HG02798 (cell line): ENCODE results near the gene FDX2.

ENCODE experiments used
- ATAC-seq: cut with Tn5 transposase; IDR thresholded peaks from one replicate; pipeline ENCODE4 v1.9.1; 2021; ENCODE audit warnings: mild to moderate bottlenecking; ENCODE audit not compliant: unreplicated experiment, poor library complexity

The FDX2 gene

DNA sequence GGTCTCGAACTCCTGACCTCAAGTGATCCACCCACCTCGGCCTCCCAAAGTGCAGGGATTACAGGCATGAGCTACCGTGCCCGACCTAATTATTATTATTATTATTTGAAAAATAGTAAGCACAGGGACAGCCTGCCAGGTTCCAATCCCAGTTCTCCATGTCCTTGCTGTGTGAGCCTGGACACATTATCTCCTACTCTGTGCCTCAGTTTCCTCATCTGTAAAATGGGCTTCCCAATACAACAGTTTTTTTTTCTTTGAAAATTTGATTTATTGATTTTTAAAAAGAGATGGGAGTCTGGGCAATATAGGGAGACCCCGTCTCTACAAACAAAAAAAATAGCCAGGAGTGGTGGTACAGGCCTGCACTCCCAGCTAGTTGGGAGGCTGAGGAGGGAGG lies 9.5 kb downstream of the FDX2 start:
- no peak for ATAC-seq

- no peak for ATAC-seq
Observed at GRCh38 chr19:10305139-10305806, 10.5 kb downstream of the FDX2 start.

- no peak for ATAC-seq
Observed at GRCh38 chr19:10299545-10300458, 16.0 kb downstream of the FDX2 start.

GRCh38 chr19:10295847-10296591 lies 19.8 kb downstream of the FDX2 start:
- no peak for ATAC-seq

DNA sequence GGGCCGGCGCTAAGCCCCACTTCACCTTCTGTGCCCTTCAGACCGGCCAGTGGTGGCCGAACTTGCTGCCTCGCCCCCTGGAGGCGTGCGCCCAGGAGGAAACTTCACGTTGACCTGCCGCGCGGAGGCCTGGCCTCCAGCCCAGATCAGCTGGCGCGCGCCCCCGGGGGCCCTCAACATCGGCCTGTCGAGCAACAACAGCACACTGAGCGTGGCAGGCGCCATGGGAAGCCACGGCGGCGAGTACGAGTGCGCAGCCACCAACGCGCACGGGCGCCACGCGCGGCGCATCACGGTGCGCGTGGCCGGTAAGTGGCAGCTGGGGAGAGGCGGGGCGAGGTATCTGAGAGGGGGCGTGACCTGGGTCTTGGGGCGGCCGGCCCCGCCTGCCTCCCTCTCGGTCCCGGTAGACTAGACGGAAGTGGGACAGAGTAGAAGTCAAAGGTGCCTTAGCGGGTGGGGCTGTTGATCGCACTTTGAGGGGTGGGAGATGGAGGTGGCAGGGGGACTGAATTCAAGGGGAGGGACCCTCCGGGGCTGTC lies 20.4 kb downstream of the FDX2 start:
- ATAC-seq = peak; percentile 48

DNA sequence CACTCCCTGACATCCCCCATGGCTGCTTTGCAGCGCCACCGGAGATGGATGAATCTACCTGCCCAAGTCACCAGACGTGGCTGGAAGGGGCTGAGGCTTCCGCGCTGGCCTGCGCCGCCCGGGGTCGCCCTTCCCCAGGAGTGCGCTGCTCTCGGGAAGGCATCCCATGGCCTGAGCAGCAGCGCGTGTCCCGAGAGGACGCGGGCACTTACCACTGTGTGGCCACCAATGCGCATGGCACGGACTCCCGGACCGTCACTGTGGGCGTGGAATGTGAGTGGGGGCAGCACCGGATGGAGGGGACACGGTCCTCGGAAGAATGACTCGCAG lies 21.5 kb downstream of the FDX2 start:
- no peak for ATAC-seq

- no peak for ATAC-seq
Observed at GRCh38 chr19:10293637-10294367, 22.0 kb downstream of the FDX2 start.

GRCh38 chr19:10292789-10293636 lies 22.8 kb downstream of the FDX2 start:
- no peak for ATAC-seq

DNA sequence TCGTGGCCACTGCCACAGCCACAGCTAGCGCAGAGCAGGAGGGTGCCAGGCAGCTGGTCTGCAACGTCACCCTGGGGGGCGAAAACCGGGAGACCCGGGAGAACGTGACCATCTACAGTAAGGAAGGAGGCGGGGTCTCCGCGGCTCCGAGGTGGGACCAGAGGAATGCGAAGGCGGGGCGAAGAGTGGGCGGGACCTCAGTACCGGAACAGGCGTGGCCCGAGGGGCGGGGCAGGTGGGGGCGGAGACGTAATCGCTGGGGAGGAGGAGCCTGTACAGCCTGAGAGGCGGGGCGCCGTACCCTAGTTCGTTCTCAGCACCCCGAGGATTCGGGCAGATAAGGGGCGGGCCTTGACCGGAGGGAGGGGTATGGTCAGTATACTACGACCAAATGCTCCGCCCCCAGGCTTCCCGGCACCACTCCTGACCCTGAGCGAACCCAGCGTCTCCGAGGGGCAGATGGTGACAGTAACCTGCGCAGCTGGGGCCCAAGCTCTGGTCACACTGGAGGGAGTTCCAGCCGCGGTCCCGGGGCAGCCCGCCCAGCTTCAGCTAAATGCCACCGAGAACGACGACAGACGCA lies 23.5 kb downstream of the FDX2 start:
- ATAC-seq = peak; percentile 53

- ATAC-seq = no peak
Observed at GRCh38 chr19:10291554-10292205, 24.1 kb downstream of the FDX2 start.

DNA sequence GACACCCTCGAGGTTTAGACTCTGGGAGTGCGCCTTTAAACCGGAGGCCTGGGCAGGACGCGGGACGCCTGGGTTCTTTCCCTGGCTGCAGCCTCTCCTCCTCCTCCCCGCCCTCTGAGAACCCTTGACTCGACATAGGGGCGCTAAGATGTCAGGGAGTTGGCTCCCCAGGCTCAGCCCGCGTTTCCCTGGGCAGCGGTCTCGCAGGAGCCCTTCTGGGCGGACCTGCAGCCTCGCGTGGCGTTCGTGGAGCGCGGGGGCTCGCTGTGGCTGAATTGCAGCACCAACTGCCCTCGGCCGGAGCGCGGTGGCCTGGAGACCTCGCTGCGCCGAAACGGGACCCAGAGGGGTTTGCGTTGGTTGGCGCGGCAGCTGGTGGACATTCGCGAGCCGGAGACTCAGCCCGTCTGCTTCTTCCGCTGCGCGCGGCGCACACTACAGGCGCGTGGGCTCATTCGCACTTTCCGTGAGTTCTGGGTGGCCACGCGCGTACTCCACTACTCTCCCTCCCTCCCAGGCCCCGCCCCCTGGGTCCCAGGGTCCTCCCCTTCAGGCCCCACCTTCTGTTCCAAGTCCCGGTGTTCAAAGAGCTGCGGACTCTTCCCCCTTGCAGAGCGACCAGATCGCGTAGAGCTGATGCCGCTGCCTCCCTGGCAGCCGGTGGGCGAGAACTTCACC lies 24.8 kb downstream of the FDX2 start:
- no peak for ATAC-seq

DNA sequence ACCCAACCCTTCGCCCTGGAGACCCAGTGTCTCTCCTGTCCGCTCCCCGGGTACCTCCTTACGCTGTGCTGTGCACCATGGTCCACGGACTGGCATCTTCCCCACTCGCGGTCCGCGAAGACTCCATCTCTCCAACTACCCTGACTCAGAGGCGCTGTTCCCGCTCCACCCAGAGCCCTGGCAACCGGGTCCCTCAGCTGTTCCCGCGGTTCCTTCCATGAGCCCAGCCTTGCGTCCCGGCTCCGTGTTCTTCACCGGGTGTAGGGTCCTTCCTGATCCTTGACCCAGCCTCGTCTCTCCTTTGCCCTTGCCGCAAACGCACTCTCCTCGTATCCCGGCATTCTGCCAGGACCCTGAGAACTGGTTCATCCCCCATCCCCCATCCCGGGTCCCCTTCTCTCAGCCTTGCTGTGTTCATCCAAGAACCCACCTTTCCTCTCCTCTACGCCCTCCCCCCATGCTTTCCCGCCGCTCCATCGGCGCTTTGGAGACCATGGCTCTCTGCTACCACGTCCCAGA lies 25.4 kb downstream of the FDX2 start:
- no peak for ATAC-seq

- no peak for ATAC-seq
Observed at GRCh38 chr19:10289836-10290356, 25.9 kb downstream of the FDX2 start, which contains the start of gene ICAM5. TSS of gene ICAM5 (plus strand) at chr19:10289952. CDS start at chr19:10290044, 92 bp downstream.

- ATAC-seq = no peak
Observed at GRCh38 chr19:10289167-10289835, 26.5 kb downstream of the FDX2 start.

DNA sequence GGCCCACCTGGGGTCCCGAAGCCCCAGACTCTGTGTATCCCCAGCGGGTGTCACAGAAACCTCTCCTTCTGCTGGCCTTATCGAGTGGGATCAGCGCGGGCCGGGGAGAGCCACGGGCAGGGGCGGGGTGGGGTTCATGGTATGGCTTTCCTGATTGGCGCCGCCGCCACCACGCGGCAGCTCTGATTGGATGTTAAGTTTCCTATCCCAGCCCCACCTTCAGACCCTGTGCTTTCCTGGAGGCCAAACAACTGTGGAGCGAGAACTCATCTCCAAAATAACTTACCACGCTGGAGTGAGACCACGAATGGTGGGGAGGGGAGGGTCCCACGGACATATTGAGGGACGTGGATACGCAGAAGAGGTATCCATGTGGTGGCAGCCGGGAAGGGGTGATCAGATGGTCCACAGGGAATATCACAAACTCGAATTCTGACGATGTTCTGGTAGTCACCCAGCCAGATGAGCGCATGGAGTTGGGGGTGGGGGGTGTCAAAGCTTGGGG lies 27.1 kb downstream of the FDX2 start:
- no peak for ATAC-seq
